ENCODE results near the gene TUBA8. TPM values are rescaled to one million over a fixed set of nuclear protein-coding genes. Genes with fewer than 3 reads are reported as not detected.

TUBA8 gene
- total RNA-seq, 1 experiment from 2014 or later, result 0.72 TPM

DNA sequence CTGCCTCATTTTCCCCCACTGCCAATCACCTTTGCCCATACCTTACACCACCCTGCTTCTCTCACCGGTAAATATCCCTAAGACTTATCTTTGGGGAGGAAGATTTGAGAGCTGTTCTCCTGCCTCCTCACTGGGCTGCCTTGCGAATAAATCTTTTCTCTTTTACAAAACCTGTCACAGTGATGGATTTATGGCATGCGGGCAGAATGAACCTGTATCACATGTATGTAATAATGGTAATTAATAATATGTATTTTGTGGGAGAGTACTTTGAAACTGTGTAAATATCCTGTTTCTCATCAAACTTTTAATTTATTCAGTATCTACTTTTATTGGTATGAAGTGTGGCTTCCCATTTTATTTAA is 35.8 kb downstream of the TUBA8 start:
- H3K9me3 Mint-ChIP-seq, result peaks cover 12% of the 10 kb centered on the region

DNA sequence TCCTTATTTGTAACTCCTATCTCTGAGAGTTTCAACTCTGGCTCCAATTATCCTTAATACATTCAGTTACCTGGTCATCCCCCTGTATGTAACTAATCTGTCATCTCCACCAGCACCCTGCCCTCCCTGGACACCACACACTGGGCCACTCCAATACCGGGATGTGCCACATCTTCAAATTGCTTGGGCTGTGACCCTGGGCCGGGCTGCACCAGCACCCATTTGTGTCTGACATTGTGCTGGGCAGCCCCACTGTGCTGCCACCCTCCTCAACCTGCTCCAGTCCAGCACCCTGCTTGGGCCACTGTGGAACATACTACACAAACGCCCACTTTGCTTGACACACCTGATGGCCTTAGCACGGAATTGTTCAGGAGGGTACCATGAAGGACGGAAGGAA is 37.2 kb downstream of the TUBA8 start:
- Mint-ChIP-seq H3K4me3 (no peak overlapping the region), H3K27me3 (ENCODE audit: low read depth) (peaks cover 12% of the 10 kb centered on the region)
- CTCF ChIA-PET, result no interaction called here
- no peak for TF ChIP-seq ZNF281 (CRISPR knock-in tag; IDR thresholded peaks at IDR 0.05)
- TF ChIP-seq JUN (CRISPR knock-in tag; IDR thresholded peaks at IDR 0.05), result no peak
- no peak for TF ChIP-seq OVOL2 (CRISPR knock-in tag; IDR thresholded peaks at IDR 0.05; ENCODE audit: borderline replicate concordance)
- TF ChIP-seq, protein P1, sequence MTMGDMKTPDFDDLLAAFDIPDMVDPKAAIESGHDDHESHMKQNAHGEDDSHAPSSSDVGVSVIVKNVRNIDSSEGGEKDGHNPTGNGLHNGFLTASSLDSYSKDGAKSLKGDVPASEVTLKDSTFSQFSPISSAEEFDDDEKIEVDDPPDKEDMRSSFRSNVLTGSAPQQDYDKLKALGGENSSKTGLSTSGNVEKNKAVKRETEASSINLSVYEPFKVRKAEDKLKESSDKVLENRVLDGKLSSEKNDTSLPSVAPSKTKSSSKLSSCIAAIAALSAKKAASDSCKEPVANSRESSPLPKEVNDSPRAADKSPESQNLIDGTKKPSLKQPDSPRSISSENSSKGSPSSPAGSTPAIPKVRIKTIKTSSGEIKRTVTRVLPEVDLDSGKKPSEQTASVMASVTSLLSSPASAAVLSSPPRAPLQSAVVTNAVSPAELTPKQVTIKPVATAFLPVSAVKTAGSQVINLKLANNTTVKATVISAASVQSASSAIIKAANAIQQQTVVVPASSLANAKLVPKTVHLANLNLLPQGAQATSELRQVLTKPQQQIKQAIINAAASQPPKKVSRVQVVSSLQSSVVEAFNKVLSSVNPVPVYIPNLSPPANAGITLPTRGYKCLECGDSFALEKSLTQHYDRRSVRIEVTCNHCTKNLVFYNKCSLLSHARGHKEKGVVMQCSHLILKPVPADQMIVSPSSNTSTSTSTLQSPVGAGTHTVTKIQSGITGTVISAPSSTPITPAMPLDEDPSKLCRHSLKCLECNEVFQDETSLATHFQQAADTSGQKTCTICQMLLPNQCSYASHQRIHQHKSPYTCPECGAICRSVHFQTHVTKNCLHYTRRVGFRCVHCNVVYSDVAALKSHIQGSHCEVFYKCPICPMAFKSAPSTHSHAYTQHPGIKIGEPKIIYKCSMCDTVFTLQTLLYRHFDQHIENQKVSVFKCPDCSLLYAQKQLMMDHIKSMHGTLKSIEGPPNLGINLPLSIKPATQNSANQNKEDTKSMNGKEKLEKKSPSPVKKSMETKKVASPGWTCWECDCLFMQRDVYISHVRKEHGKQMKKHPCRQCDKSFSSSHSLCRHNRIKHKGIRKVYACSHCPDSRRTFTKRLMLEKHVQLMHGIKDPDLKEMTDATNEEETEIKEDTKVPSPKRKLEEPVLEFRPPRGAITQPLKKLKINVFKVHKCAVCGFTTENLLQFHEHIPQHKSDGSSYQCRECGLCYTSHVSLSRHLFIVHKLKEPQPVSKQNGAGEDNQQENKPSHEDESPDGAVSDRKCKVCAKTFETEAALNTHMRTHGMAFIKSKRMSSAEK (CRISPR knock-in tag; IDR thresholded peaks at IDR 0.05; ENCODE audit: borderline replicate concordance), result no peak
- TF ChIP-seq ZBTB21 (CRISPR knock-in tag; IDR thresholded peaks at IDR 0.05; ENCODE audit: borderline replicate concordance), result no peak

More for the DNA sequence above, 35.8 kb downstream of the TUBA8 start:
- Mint-ChIP-seq H3K27me3 (ENCODE audit: low read depth) (peaks cover 12% of the 10 kb centered on the region), H3K4me3 (no peak overlapping the region), H3K27ac (no peak overlapping the region), H3K36me3 (peaks cover 1% of the 10 kb centered on the region; the same call in 1 of the 2 replicates), H3K4me1 (peaks cover 13% of the 10 kb centered on the region)
- no peak for TF ChIP-seq ZSCAN18 (CRISPR knock-in tag; IDR thresholded peaks at IDR 0.05)
- no peak for TF ChIP-seq FOXK1 (CRISPR knock-in tag; IDR thresholded peaks at IDR 0.05)
- TF ChIP-seq GABPB1 (CRISPR knock-in tag; IDR thresholded peaks at IDR 0.05), result no peak
- no peak for TF ChIP-seq ELF4 (CRISPR knock-in tag; IDR thresholded peaks at IDR 0.05; ENCODE audit: low read depth)
- TF ChIP-seq SP1 (CRISPR knock-in tag; conservative IDR thresholded peaks at IDR 0.05), result no peak
- TF ChIP-seq, protein P2, sequence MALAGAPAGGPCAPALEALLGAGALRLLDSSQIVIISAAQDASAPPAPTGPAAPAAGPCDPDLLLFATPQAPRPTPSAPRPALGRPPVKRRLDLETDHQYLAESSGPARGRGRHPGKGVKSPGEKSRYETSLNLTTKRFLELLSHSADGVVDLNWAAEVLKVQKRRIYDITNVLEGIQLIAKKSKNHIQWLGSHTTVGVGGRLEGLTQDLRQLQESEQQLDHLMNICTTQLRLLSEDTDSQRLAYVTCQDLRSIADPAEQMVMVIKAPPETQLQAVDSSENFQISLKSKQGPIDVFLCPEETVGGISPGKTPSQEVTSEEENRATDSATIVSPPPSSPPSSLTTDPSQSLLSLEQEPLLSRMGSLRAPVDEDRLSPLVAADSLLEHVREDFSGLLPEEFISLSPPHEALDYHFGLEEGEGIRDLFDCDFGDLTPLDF (CRISPR knock-in tag; IDR thresholded peaks at IDR 0.05), result no peak
- TF ChIP-seq, protein P3, sequence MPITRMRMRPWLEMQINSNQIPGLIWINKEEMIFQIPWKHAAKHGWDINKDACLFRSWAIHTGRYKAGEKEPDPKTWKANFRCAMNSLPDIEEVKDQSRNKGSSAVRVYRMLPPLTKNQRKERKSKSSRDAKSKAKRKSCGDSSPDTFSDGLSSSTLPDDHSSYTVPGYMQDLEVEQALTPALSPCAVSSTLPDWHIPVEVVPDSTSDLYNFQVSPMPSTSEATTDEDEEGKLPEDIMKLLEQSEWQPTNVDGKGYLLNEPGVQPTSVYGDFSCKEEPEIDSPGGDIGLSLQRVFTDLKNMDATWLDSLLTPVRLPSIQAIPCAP (CRISPR knock-in tag; IDR thresholded peaks at IDR 0.05), result no peak
- no peak for TF ChIP-seq ZNF263 (CRISPR knock-in tag; IDR thresholded peaks at IDR 0.05; ENCODE audit: low read depth)
- TF ChIP-seq PRRX2 (CRISPR knock-in tag; IDR thresholded peaks at IDR 0.05), result no peak
- TF ChIP-seq FOXP1 (CRISPR knock-in tag; IDR thresholded peaks at IDR 0.05; ENCODE audit: borderline replicate concordance), result no peak
- TF ChIP-seq, protein P4, sequence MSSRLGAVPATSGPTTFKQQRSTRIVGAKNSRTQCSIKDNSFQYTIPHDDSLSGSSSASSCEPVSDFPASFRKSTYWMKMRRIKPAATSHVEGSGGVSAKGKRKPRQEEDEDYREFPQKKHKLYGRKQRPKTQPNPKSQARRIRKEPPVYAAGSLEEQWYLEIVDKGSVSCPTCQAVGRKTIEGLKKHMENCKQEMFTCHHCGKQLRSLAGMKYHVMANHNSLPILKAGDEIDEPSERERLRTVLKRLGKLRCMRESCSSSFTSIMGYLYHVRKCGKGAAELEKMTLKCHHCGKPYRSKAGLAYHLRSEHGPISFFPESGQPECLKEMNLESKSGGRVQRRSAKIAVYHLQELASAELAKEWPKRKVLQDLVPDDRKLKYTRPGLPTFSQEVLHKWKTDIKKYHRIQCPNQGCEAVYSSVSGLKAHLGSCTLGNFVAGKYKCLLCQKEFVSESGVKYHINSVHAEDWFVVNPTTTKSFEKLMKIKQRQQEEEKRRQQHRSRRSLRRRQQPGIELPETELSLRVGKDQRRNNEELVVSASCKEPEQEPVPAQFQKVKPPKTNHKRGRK (CRISPR knock-in tag; IDR thresholded peaks at IDR 0.05; ENCODE audit: borderline replicate concordance), result no peak
- TF ChIP-seq, protein P5, sequence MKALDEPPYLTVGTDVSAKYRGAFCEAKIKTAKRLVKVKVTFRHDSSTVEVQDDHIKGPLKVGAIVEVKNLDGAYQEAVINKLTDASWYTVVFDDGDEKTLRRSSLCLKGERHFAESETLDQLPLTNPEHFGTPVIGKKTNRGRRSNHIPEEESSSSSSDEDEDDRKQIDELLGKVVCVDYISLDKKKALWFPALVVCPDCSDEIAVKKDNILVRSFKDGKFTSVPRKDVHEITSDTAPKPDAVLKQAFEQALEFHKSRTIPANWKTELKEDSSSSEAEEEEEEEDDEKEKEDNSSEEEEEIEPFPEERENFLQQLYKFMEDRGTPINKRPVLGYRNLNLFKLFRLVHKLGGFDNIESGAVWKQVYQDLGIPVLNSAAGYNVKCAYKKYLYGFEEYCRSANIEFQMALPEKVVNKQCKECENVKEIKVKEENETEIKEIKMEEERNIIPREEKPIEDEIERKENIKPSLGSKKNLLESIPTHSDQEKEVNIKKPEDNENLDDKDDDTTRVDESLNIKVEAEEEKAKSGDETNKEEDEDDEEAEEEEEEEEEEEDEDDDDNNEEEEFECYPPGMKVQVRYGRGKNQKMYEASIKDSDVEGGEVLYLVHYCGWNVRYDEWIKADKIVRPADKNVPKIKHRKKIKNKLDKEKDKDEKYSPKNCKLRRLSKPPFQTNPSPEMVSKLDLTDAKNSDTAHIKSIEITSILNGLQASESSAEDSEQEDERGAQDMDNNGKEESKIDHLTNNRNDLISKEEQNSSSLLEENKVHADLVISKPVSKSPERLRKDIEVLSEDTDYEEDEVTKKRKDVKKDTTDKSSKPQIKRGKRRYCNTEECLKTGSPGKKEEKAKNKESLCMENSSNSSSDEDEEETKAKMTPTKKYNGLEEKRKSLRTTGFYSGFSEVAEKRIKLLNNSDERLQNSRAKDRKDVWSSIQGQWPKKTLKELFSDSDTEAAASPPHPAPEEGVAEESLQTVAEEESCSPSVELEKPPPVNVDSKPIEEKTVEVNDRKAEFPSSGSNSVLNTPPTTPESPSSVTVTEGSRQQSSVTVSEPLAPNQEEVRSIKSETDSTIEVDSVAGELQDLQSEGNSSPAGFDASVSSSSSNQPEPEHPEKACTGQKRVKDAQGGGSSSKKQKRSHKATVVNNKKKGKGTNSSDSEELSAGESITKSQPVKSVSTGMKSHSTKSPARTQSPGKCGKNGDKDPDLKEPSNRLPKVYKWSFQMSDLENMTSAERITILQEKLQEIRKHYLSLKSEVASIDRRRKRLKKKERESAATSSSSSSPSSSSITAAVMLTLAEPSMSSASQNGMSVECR (CRISPR knock-in tag; IDR thresholded peaks at IDR 0.05; ENCODE audit: borderline replicate concordance), result no peak
- POLR2A ChIA-PET, result no interaction called here
- DNase-seq (ENCODE audit: low spot score) (no peak), ATAC-seq (no peak)
- CTCF ChIA-PET, result no interaction called here

More for the DNA sequence above, 37.2 kb downstream of the TUBA8 start:
- ATAC-seq (no peak), DNase-seq (ENCODE audit: low spot score) (no peak)
- no peak overlapping the region for H3K27ac Mint-ChIP-seq
- peaks cover under 1% of the 10 kb centered on the region; the same call in 1 of the 2 replicates for H3K9me3 Mint-ChIP-seq
- H3K36me3 Mint-ChIP-seq, result no peaks in the 10 kb centered on the region
- peaks cover 20% of the 10 kb centered on the region for H3K4me1 Mint-ChIP-seq
- POLR2A ChIA-PET, result no interaction called here
